ENCODE measurements around the gene ZRANB1.

ZRANB1 gene

DNA sequence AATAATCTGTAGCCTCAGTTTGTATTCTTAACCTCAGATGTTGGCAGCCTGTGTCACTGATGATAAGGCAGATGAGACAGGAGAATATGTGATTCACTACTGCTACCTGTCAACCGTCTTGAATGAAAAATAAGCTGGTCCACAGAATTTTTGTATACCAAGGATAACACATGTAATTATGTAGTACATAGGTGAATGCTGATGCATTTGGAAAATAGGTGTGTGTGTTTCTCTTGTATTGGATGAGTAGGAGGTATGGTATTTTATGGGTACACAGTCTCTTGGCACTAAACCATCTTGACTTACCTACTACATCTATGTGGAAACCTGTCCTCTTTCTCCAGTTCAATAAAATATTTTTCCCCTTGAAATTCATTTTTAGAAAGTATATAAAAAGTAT is 20.7 kb upstream of the ZRANB1 start:
- no peak overlapping the region for H3K4me3 ChIP-seq (ENCODE audit: low read depth, low read length)
- TF ChIP-seq, protein P1, sequence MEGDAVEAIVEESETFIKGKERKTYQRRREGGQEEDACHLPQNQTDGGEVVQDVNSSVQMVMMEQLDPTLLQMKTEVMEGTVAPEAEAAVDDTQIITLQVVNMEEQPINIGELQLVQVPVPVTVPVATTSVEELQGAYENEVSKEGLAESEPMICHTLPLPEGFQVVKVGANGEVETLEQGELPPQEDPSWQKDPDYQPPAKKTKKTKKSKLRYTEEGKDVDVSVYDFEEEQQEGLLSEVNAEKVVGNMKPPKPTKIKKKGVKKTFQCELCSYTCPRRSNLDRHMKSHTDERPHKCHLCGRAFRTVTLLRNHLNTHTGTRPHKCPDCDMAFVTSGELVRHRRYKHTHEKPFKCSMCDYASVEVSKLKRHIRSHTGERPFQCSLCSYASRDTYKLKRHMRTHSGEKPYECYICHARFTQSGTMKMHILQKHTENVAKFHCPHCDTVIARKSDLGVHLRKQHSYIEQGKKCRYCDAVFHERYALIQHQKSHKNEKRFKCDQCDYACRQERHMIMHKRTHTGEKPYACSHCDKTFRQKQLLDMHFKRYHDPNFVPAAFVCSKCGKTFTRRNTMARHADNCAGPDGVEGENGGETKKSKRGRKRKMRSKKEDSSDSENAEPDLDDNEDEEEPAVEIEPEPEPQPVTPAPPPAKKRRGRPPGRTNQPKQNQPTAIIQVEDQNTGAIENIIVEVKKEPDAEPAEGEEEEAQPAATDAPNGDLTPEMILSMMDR (IDR thresholded peaks at IDR 0.05; ENCODE audit: low read depth, low read length, missing control alignments) = no peak

DNA sequence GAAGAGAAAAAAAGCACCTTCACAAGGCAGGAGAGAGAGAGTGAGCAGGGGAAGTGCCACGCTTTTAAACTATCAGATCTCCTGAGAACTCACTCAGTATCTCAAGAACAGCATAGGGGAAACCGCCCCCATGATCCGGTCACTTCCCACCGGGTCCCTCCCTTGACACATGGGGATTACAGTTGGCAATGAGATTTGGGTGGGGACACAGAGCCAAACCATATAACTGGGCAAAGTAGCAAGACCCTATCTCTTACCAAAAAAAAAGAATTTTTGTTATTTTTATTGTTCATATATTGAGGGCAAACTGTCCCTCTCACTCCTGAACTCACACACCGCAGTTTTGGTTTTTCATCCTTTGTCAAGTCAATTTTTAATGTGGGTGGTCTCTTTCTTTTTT is 18.2 kb upstream of the ZRANB1 start:
- DNase-seq (ENCODE audit: low read depth) = no peak
- TF ChIP-seq, protein P1 (IDR thresholded peaks at IDR 0.05; ENCODE audit: low read depth, low read length, missing control alignments) = no peak
- H3K4me3 ChIP-seq (ENCODE audit: low read depth, low read length) = no peak overlapping the region

More for the DNA sequence above, 20.7 kb upstream of the ZRANB1 start:
- no peak for DNase-seq (ENCODE audit: low read depth)

DNA sequence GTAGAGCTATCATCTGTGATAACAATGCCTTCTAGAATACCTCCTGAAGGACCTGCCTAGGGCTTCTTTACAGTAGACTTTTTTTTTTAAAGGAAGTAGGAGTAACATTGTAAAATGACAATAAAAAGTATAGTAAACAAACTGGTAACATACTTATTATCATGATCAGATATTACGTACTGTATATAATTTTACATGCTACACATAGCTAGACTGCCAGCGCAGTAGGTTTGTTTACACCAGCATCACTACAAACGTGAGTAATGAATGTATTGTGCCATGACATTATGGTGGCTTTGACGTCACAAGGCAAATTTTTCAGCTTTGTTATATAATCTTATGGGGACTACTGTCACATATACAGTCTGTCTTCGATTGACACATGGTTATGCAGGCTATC is 15.4 kb upstream of the ZRANB1 start:
- DNase-seq (ENCODE audit: low read depth) = no peak
- no peak overlapping the region for H3K4me3 ChIP-seq (ENCODE audit: low read depth, low read length)
- TF ChIP-seq, protein P1 (IDR thresholded peaks at IDR 0.05; ENCODE audit: low read depth, low read length, missing control alignments) = no peak

DNA sequence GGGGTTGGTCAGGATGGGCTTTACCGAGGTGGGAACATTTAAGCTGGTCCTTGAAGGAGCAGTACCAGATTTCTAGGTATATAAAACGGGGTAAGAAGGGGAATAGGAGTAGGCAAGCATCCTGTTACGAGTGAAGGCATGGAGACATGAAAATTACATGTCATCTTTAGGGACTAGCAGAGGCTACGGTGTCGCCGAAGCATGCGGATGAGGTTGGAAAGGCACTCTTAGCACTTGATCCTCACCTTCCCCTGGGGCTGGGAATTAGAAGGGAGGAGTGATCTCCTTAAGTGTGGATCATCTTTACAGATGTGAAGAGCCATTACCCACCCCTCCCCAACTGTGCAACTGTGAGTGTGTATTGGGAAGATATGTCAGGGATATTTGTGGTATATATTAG is 13.8 kb upstream of the ZRANB1 start:
- no peak overlapping the region for H3K4me3 ChIP-seq (ENCODE audit: low read depth, low read length)
- TF ChIP-seq, protein P1 (IDR thresholded peaks at IDR 0.05; ENCODE audit: low read depth, low read length, missing control alignments) = no peak
- DNase-seq (ENCODE audit: low read depth) = no peak

DNA sequence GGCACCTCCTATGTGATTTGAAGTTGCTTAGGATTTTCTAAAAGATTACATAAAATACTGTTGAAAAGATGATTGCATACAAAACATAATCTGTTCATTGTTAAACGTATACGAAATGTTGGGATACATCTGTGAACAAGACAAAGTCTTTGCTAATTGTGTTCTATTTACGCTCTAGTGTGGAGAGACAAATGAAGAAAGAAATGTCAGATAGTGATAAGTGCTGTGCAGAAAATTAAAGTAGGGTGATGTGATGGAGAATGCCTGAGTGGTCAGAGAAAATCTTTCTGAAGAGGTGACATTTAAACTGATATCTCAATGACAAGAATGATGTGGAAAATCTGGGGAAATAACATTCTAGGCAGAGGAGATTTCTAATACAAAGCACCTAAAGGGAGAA is 13.4 kb upstream of the ZRANB1 start:
- DNase-seq (ENCODE audit: low read depth) = no peak
- H3K4me3 ChIP-seq (ENCODE audit: low read depth, low read length) = no peak overlapping the region
- TF ChIP-seq, protein P1 (IDR thresholded peaks at IDR 0.05; ENCODE audit: low read depth, low read length, missing control alignments) = no peak

DNA sequence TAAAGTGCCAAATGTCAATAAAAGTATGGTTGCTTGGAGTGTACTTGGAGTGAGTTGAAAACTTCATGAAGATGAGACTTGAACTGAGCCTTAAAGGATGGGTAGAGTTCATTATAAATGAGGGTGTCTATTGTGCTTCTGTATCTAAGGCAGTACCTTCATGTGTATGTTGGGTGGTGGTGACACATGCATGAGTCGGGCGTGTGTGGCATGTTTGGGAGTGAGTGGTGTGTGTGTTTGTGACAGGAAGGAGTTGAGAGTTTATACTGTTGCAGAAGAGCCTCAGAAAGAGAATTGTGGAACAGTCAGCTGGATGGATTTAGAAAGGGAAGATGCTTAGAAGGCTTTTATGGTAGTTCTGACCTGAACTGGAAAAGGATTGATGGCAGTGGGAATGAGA is 6.0 kb upstream of the ZRANB1 start:
- no peak overlapping the region for H3K4me3 ChIP-seq (ENCODE audit: low read depth, low read length)
- TF ChIP-seq, protein P1 (IDR thresholded peaks at IDR 0.05; ENCODE audit: low read depth, low read length, missing control alignments) = no peak
- DNase-seq (ENCODE audit: low read depth) = no peak

DNA sequence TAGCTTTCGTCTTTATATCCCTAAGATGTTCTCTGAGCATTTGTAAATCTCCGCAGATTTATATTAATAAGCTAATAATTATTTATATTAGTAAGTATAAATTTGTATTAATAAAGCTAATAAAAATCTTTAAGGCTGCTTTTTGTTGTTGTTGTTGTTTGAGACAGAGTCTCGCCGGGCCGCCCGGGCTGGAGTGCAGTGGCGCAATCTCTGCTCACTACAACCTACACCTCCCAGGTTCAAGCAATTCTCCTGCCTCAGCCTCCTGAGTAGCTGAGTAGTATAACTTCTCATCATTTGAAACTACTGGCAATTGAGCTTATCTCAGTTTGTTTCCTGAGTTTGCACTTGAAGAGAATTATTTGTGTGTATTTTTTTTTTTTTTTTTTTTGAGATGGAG is 5.1 kb upstream of the ZRANB1 start:
- TF ChIP-seq, protein P1 (IDR thresholded peaks at IDR 0.05; ENCODE audit: low read depth, low read length, missing control alignments) = no peak
- DNase-seq (ENCODE audit: low read depth) = no peak
- H3K4me3 ChIP-seq (ENCODE audit: low read depth, low read length) = no peak overlapping the region

All from GM12864 (cell line).